IMR-90 (cell line): ENCODE data around the gene FLCN. TPM values are rescaled to one million over a fixed set of nuclear protein-coding genes. Genes with fewer than 3 reads are reported as not detected.

Experiments
- ATAC-seq: fragments of 200-7000 bp; cut with Tn5 transposase; 2 replicates; pipeline ENCODE4 v1.9.1; 2020; ENCODE audit warnings: low read depth, mild to moderate bottlenecking, moderate library complexity
- BruUV-seq: library from RNA; stranded (reverse); fragments of 400-500 nt; replicated peaks from 2 replicates; lab custom pipeline; 2021; lab: Mats Ljungman, UMichigan
- CTCF ChIA-PET: fragments of 300-600 bp; formaldehyde crosslinking; extraction: SDS; loops from one replicate; lab custom pipeline; 2021; ENCODE audit warnings: antibody characterized with exemption; lab: Yijun Ruan, JAX
- POLR2A ChIA-PET: fragments of 300-600 bp; sonication (Branson Sonifier 250); formaldehyde crosslinking; loops from one replicate; lab custom pipeline; 2022; ENCODE audit warnings: antibody characterized with exemption; ENCODE audit not compliant: unreplicated experiment; lab: Charles Lee
- DNase-seq: peaks from one replicate; pipeline ENCODE4 v3.0.0; 2013
- H2AFZ ChIP-seq: replicated peaks from 2 replicates; pipeline ENCODE3; 2013; ENCODE audit warnings: low read length, mild to moderate bottlenecking; ENCODE audit not compliant: poor library complexity
- H2AK5ac ChIP-seq: 2 replicates; pipeline ENCODE4 v1.6.1; 2013; ENCODE audit warnings: low read depth, low read length, inconsistent platforms
- H2AK9ac ChIP-seq: replicated peaks from 2 replicates; pipeline ENCODE3; 2013; ENCODE audit warnings: mild to moderate bottlenecking, low read depth, low read length, moderate library complexity; ENCODE audit not compliant: poor library complexity
- H2BK120ac ChIP-seq: 2 replicates; pipeline ENCODE4 v1.6.1; 2013; ENCODE audit warnings: low read depth, low read length, inconsistent platforms
- H2BK15ac ChIP-seq: 3 replicates; pipeline ENCODE4 v1.6.1; 2013; ENCODE audit warnings: low read depth, low read length, inconsistent platforms
- H2BK20ac ChIP-seq: 2 replicates; pipeline ENCODE4 v1.6.1; 2013; ENCODE audit warnings: low read depth, mild to moderate bottlenecking, inconsistent platforms, low read length, moderate library complexity
- H2BK5ac ChIP-seq: 2 replicates; pipeline ENCODE4 v1.6.1; 2013; ENCODE audit warnings: mild to moderate bottlenecking, low read depth, low read length, inconsistent platforms; ENCODE audit not compliant: poor library complexity, severe bottlenecking
- H3K14ac ChIP-seq: replicated peaks from 2 replicates; pipeline ENCODE4 v1.6.1; 2013; ENCODE audit warnings: low read depth, low read length, inconsistent platforms
- H3K18ac ChIP-seq: 2 replicates; pipeline ENCODE4 v1.6.1; 2013; ENCODE audit warnings: low read depth, low read length, control low read depth
- H3K23ac ChIP-seq: 2 replicates; pipeline ENCODE4 v1.6.1; 2013; ENCODE audit warnings: low read depth, low read length, inconsistent platforms
- H3K27ac ChIP-seq: 2 replicates; pipeline ENCODE4 v1.5.1; 2013; ENCODE audit warnings: mild to moderate bottlenecking, control low read depth, low read length; ENCODE audit not compliant: insufficient read depth
- H3K27me3 ChIP-seq: 2 replicates; pipeline ENCODE4 v1.6.1; 2013; ENCODE audit warnings: low read length; ENCODE audit not compliant: control insufficient read depth, insufficient read depth
- H3K36me3 ChIP-seq: 2 replicates; pipeline ENCODE4 v1.6.1; 2013; ENCODE audit warnings: low read length, mixed read lengths; ENCODE audit not compliant: control insufficient read depth, insufficient read depth
- H3K4ac ChIP-seq: 2 replicates; pipeline ENCODE4 v1.6.1; 2013; ENCODE audit warnings: low read depth, low read length, inconsistent platforms
- H3K4me1 ChIP-seq: 2 replicates; pipeline ENCODE4 v1.6.1; 2013; ENCODE audit warnings: low read length, mixed read lengths; ENCODE audit not compliant: control insufficient read depth, insufficient read depth
- H3K4me2 ChIP-seq: 2 replicates; pipeline ENCODE4 v1.6.1; 2013; ENCODE audit warnings: low read depth, mild to moderate bottlenecking, control low read depth, low read length, moderate library complexity
- H3K4me3 ChIP-seq: 2 replicates; pipeline ENCODE4 v1.5.1; 2013; ENCODE audit warnings: low read depth, mild to moderate bottlenecking, control low read depth, low read length, moderate library complexity; ENCODE audit not compliant: insufficient read depth
- H3K56ac ChIP-seq: 2 replicates; pipeline ENCODE4 v1.6.1; 2013; ENCODE audit warnings: low read length, inconsistent platforms; ENCODE audit not compliant: insufficient read depth; ENCODE audit errors: extremely low read depth
- H3K79me1 ChIP-seq, 2 experiments: 2 replicates each; pipeline ENCODE4 v1.6.1; 2013; ENCODE audit warnings: low read length in 2 of 2, inconsistent platforms in 1 of 2, low read depth in 1 of 2
- H3K9ac ChIP-seq: 2 replicates; pipeline ENCODE4 v1.6.1; 2013; ENCODE audit warnings: low read depth, low read length, control low read depth
- H3K9me1 ChIP-seq: 2 replicates; pipeline ENCODE4 v1.6.1; 2013; ENCODE audit warnings: low read length, inconsistent platforms; ENCODE audit not compliant: insufficient read depth
- H3K9me3 ChIP-seq: 2 replicates; pipeline ENCODE4 v1.6.1; 2013; ENCODE audit warnings: low read length; ENCODE audit not compliant: control insufficient read depth, insufficient read depth
- H4K20me1 ChIP-seq: 2 replicates; pipeline ENCODE4 v1.6.1; 2013; ENCODE audit warnings: low read length, inconsistent platforms; ENCODE audit not compliant: insufficient read depth
- H4K5ac ChIP-seq: 2 replicates; pipeline ENCODE4 v1.6.1; 2013; ENCODE audit warnings: mild to moderate bottlenecking, low read depth, low read length, control low read depth
- H4K8ac ChIP-seq, 2 experiments: 2 replicates each; pipeline ENCODE4 v1.6.1; 2013; ENCODE audit warnings: low read depth in 2 of 2, low read length in 2 of 2, control low read depth in 1 of 2, inconsistent platforms in 1 of 2
- H4K91ac ChIP-seq: 2 replicates; pipeline ENCODE4 v1.6.1; 2013; ENCODE audit warnings: low read depth, low read length, inconsistent platforms; ENCODE audit not compliant: insufficient read depth
- CEBPB ChIP-seq: IDR thresholded peaks from 2 replicates; pipeline ENCODE4 v1.6.1; 2012; ENCODE audit warnings: low read depth, low read length, improper control_type of control experiment
- CHD1 ChIP-seq: IDR thresholded peaks from 2 replicates; pipeline ENCODE4 v1.6.1; 2012; ENCODE audit warnings: low read depth, low read length, improper control_type of control experiment
- ELK1 ChIP-seq: fragments of 150-350 bp; IDR thresholded peaks from 2 replicates; pipeline ENCODE4 v1.6.1; 2016; ENCODE audit warnings: low read depth, mild to moderate bottlenecking, low read length, moderate library complexity, borderline replicate concordance
- FOS ChIP-seq: fragments of 150-350 bp; IDR thresholded peaks from 2 replicates; pipeline ENCODE4 v1.6.1; 2016; ENCODE audit warnings: low read depth, low read length
- MAFK ChIP-seq: IDR thresholded peaks from 2 replicates; pipeline ENCODE4 v1.6.1; 2012; ENCODE audit warnings: low read depth, low read length, improper control_type of control experiment
- MAZ ChIP-seq: IDR thresholded peaks from 2 replicates; pipeline ENCODE4 v1.6.1; 2012; ENCODE audit warnings: low read depth, mild to moderate bottlenecking, low read length, improper control_type of control experiment, moderate library complexity, borderline replicate concordance
- MXI1 ChIP-seq: IDR thresholded peaks from 2 replicates; pipeline ENCODE4 v1.6.1; 2012; ENCODE audit warnings: low read depth, mild to moderate bottlenecking, low read length, moderate library complexity, borderline replicate concordance
- NFE2L2 ChIP-seq: fragments of 150-350 bp; IDR thresholded peaks from 2 replicates; pipeline ENCODE4 v1.6.1; 2016; ENCODE audit warnings: low read depth, mild to moderate bottlenecking, low read length
- POLR2A ChIP-seq: IDR thresholded peaks from 2 replicates; pipeline ENCODE4 v1.6.1; 2012; ENCODE audit warnings: mild to moderate bottlenecking, low read depth, low read length
- RAD21 ChIP-seq: IDR thresholded peaks from 2 replicates; pipeline ENCODE4 v1.6.1; 2012; ENCODE audit warnings: low read length, improper control_type of control experiment
- RCOR1 ChIP-seq: IDR thresholded peaks from 2 replicates; pipeline ENCODE4 v1.6.1; 2012; ENCODE audit warnings: mild to moderate bottlenecking, low read length, improper control_type of control experiment; ENCODE audit not compliant: insufficient replicate concordance
- RFX5 ChIP-seq: IDR thresholded peaks from 2 replicates; pipeline ENCODE4 v1.8.0; 2012; ENCODE audit warnings: low read depth, mild to moderate bottlenecking, low read length, moderate library complexity
- USF2 ChIP-seq: fragments of 150-350 bp; IDR thresholded peaks from 2 replicates; pipeline ENCODE4 v1.6.1; 2017; ENCODE audit warnings: mild to moderate bottlenecking, antibody characterized with exemption, low read length, low read depth
- WGBS, 2 experiments: methylation state at CpG; one replicate each; pipeline versions ENCODE4 v1.1.5 to v1.1.7; 2013; ENCODE audit warnings: missing lambda C conversion rate in 2 of 2; ENCODE audit not compliant: insufficient read length in 1 of 2; ENCODE audit errors: extremely low coverage in 2 of 2; 5-methylcytosine and 5-hydroxymethylcytosine counted together
- dilution Hi-C: fragments of 300-500 bp; cut with HindIII; formaldehyde crosslinking; loops from one replicate; pipeline ENCODE4 v1.14.3; 2018; ENCODE audit warnings: low sequenced_read_pairs; ENCODE audit not compliant: unreplicated experiment
- in situ Hi-C: fragments of 300-500 bp; cut with MboI; formaldehyde crosslinking; loops from 3 replicates; pipeline ENCODE4 v1.14.3; 2019; ENCODE audit warnings: low sequenced_read_pairs, inconsistent platforms, mixed read lengths
- intact Hi-C: fragments of 100-400 bp; cut with micrococcal nuclease; formaldehyde crosslinking; loops from 2 replicates; pipeline ENCODE4 v1.10.0; 2022
- polyA plus RNA-seq, 3 experiments: library from polyadenylated mRNA; depleted of rRNA; stranded (reverse); fragments of >200 nt; gene quantifications; 2 replicates each; pipeline ENCODE4 v1.2.3, GENCODE V29; 2012; ENCODE audit warnings: low replicate concordance in 1 of 3
- total RNA-seq: library from RNA; depleted of rRNA; stranded (reverse); fragments of >200 nt; gene quantifications from 2 replicates; pipeline ENCODE4 v1.2.3, GENCODE V29; 2012

The FLCN gene
- total and polyA plus RNA-seq, 2 of the 4 experiments (the other 2 are of a cell fraction) = 16.8 to 24.8 TPM

DNA sequence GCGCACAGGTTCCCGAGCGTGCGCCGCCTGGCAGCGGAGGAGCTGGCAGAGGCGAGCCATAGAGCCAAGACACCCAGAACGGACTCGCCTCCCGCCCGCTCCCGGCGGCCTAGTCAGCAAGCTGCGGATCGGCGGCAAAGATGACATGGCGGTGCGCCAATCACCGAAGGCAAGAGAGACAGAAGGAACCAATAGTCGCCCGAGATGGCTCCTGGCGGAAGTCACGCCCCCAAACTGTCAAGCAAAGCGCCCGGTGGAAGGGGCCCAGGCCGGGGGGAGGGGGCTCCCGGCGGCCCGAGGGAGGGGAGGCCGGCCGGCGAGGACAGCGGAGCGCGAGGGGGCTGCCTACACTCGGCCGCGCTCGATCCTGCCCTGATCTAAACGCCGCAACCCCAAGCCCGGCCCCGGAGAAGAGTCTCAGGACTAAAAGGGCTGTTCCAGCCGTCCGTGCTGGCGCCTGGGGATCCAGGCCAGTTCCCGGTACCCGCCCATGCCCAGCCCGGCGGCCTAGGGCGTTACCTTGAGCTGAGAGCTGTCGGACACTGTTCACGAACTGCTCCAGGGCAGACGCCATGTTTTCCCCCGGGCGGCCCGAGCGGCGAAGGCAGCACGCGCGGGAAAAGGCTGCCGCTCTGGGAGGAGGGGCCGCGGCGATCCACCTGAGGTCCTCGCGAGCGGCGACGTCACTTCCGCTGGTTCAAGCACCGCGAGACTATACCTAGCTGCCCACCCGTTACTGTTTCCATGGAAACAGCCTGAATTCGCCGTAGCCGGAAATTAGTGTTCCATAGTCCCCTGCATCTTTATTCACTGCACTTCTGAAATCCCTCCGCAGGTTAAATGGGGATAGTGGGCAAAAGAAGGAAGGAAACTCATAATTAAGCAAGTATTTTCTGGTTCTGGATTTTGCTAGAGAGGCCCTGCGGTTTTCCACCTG lies 43.9 kb upstream of the FLCN start, which contains the start of gene COPS3 (continued):
- 0 out of 2 replicates have a peak, but pooled peaks have one; percentile 2 for TF ChIP-seq RAD21
- no peak for TF ChIP-seq NFE2L2

- Histone ChIP-seq H3K27ac (no peak overlapping the region), H3K56ac (no peak overlapping the region), H3K4ac (no peak overlapping the region), H3K36me3 (peaks cover 6% of the 10 kb centered on the region), H2AK9ac (no peak overlapping the region), H3K27me3 (no peaks in the 10 kb centered on the region), H3K4me3 (no peak overlapping the region), H2BK5ac (no peak overlapping the region), H3K9ac (no peak overlapping the region), H2BK20ac (no peak overlapping the region), H3K4me1 (peaks cover 4% of the 10 kb centered on the region), H3K79me1 (peaks cover 9 to 43% of the 10 kb centered on the region in 2 experiments), H2BK15ac (no peak overlapping the region), H4K5ac (no peak overlapping the region), H2BK120ac (no peak overlapping the region), H3K18ac (no peak overlapping the region), H3K4me2 (peak overlapping the region; percentile 36; the same call in 1 of the 2 replicates), H3K14ac (no peak overlapping the region), H3K9me3 (no peaks in the 10 kb centered on the region), H3K9me1 (peaks cover 9% of the 10 kb centered on the region), H4K91ac (no peak overlapping the region), H2AK5ac (no peak overlapping the region), H2AFZ (no peak overlapping the region), H3K23ac (no peak overlapping the region), H4K20me1 (peaks cover 24% of the 10 kb centered on the region; the same call in 1 of the 2 replicates), H4K8ac (no peak overlapping the region)
- TF ChIP-seq ELK1 (no peak), CEBPB (no peak), MAZ (no peak), NFE2L2 (no peak), POLR2A (no peak), CHD1 (no peak), USF2 (no peak), MXI1 (no peak), RCOR1 (no peak), FOS (no peak), RFX5 (no peak), MAFK (no peak)
- ChIA-PET POLR2A (no interaction called here), CTCF (no interaction called here)
- ATAC-seq (no peak), DNase-seq (no peak)
- intact Hi-C loops = no loop called here
- 100% methylated on average over 1 of the region's 4 CpGs; no CpG with 5 or more reads in 1 of the 2 experiments for WGBS, 2 experiments
- in situ Hi-C loops = no loop called here
- dilution Hi-C loops = no loop called here
- BruUV-seq = no TSS peak
Measured at GRCh38 chr17:17279316-17279715, 42.3 kb upstream of the FLCN start.
